ENCODE results near the gene MAP1LC3B. TPM values are rescaled to one million over a fixed set of nuclear protein-coding genes. Genes with fewer than 3 reads are reported as not detected.

The MAP1LC3B gene
- total and polyA plus RNA-seq, 2 of the 8 experiments (the other 6 are each of a cell fraction or from before 2014, with no cell fraction given) = 29.5 to 48.5 TPM

GRCh38 chr16:87393680-87394055, 1.5 kb downstream of the MAP1LC3B start:
- H2BK5ac ChIP-seq (ENCODE audit: low read depth, low read length) = no peak overlapping the region
- peaks cover 10% of the 10 kb centered on the region for H3K23me2 ChIP-seq (ENCODE audit: low read depth, low read length)
- H3K4me3 ChIP-seq (ENCODE audit: extremely low read depth in 1 of 4, insufficient read depth in 2 of 4, low read depth in 3 of 4, low read length in 4 of 4) = peak overlapping the region in 3 of 4 experiments; percentile 79 to 84 (median 83); a peak in 4 of 8 replicates
- H3K9me3 ChIP-seq (ENCODE audit: insufficient read depth in 2 of 2, low read depth in 1 of 2, low read length in 1 of 2) = no peaks in the 10 kb centered on the region
- H3K56ac ChIP-seq (replicated peaks; ENCODE audit: insufficient read length, low read depth, low read length) = no peak overlapping the region
- peaks cover 7% of the 10 kb centered on the region for H3K79me1 ChIP-seq (ENCODE audit: low read depth, low read length)
- H3K4me2 ChIP-seq (ENCODE audit: insufficient read depth in 1 of 2, low read depth in 2 of 2, low read length in 2 of 2) = peak overlapping the region; percentile 81 to 97; a peak in 3 of 4 replicates
- FAIRE-seq (no peak), DNase-seq (ENCODE audit: low read depth in 1 of 2, low spot score in 2 of 2) (no peak)
- H2AK5ac ChIP-seq (ENCODE audit: low read depth, low read length) = no peak overlapping the region
- no peak overlapping the region for H2BK20ac ChIP-seq (ENCODE audit: low read length)
- peaks cover 0 to 3% (median 2%) of the 10 kb centered on the region in 4 experiments; a peak in 2 of 8 replicates for H3K36me3 ChIP-seq (ENCODE audit: control insufficient read depth in 2 of 4, insufficient read depth in 4 of 4, low read length in 3 of 4)
- no peak overlapping the region for H3K18ac ChIP-seq (ENCODE audit: extremely low read depth, low read length)
- H2BK15ac ChIP-seq (ENCODE audit: low read length) = no peak overlapping the region
- H2BK12ac ChIP-seq (ENCODE audit: low read depth, low read length) = no peak overlapping the region
- H3K23ac ChIP-seq (ENCODE audit: insufficient read length) = no peak overlapping the region
- no peak overlapping the region for H2BK120ac ChIP-seq (replicated peaks; ENCODE audit: low read depth, low read length)
- CTCF ChIA-PET (ENCODE audit: partially characterized antibody) = interaction anchor here (0.7 to 2.5 kb wide), 10 partner anchors 10 to 288 kb away, joined by 3 to 8 read pairs (median 4); partner anchors contain the start of gene FBXO31
- no peak overlapping the region for H4K91ac ChIP-seq (replicated peaks; ENCODE audit: insufficient read length, low read length)
- 0 out of 7 replicates have a peak overlapping the region, but pooled peaks of 1 of the 4 experiments have one; percentile 58 for H3K9ac ChIP-seq (replicated peaks in 1 of 4; ENCODE audit: extremely low read depth in 1 of 4, low read depth in 3 of 4, low read length in 3 of 4)
- POLR2A ChIA-PET (ENCODE audit: partially characterized antibody) = interaction anchor here (0.6 to 4.4 kb wide), 5 partner anchors 8 to 105 kb away, joined by 3 to 31 read pairs (median 3); partner anchors contain the start of gene FBXO31
- H3K27ac ChIP-seq (ENCODE audit: low read depth, low read length) = no peak overlapping the region
- peaks cover 0 to 2% (median 0%) of the 10 kb centered on the region in 4 experiments; a peak in 4 of 7 replicates for H3K4me1 ChIP-seq (replicated peaks in 1 of 4; ENCODE audit: control insufficient read depth in 3 of 4, insufficient read depth in 4 of 4, low read length in 3 of 4)
- peaks cover 2 to 9% of the 10 kb centered on the region in 2 experiments for H4K20me1 ChIP-seq (replicated peaks in 1 of 2; ENCODE audit: control insufficient read depth in 1 of 2, insufficient read depth in 2 of 2, low read length in 2 of 2)
- H4K5ac ChIP-seq (ENCODE audit: insufficient read length, low read depth, low read length) = no peak overlapping the region
- H2AFZ ChIP-seq (ENCODE audit: low read length) = no peak overlapping the region
- no peaks in the 10 kb centered on the region for H3K27me3 ChIP-seq (replicated peaks in 1 of 4; ENCODE audit: control insufficient read depth in 3 of 4, extremely low read depth in 1 of 4, insufficient read depth in 3 of 4, low read length in 3 of 4)
- H3K4ac ChIP-seq (replicated peaks; ENCODE audit: insufficient read length, low read depth, low read length) = no peak overlapping the region
- no peak overlapping the region for H4K8ac ChIP-seq (ENCODE audit: extremely low read depth, insufficient read depth, low read length)
- 93% methylated on average over 6 of the region's 6 CpGs; no CpG with 5 or more reads in 1 of the 2 experiments for WGBS, 2 experiments (ENCODE audit: extremely low coverage in 1 of 2, insufficient coverage in 1 of 2, insufficient read length in 1 of 2, insufficient replicate concordance in 2 of 2, low coverage in 1 of 2, low lambda C conversion rate in 2 of 2, missing lambda C conversion rate in 1 of 2)
- peaks cover 0 to 40% of the 10 kb centered on the region in 2 experiments; a peak in 3 of 4 replicates for H3K79me2 ChIP-seq (ENCODE audit: control insufficient read depth in 1 of 2, insufficient read depth in 2 of 2, low read length in 2 of 2)
- H3K14ac ChIP-seq (ENCODE audit: insufficient read length) = no peak overlapping the region
- TF ChIP-seq TEAD4 (IDR thresholded peaks at IDR 0.05; ENCODE audit: low read depth, low read length) = no peak
- no peak for TF ChIP-seq TBP (IDR thresholded peaks at IDR 0.05; ENCODE audit: low read depth, low read length)
- no peak for TF ChIP-seq ZNF274 (IDR thresholded peaks at IDR 0.05; ENCODE audit: borderline replicate concordance, extremely low read depth, low read length)
- no peak for TF ChIP-seq HDAC2 (IDR thresholded peaks at IDR 0.05; ENCODE audit: borderline replicate concordance in 1 of 2, low read depth in 2 of 2, low read length in 2 of 2)
- no peak for TF ChIP-seq ATF2 (IDR thresholded peaks at IDR 0.05; ENCODE audit: low read length)
- TF ChIP-seq RFX5 (IDR thresholded peaks at IDR 0.05; ENCODE audit: borderline replicate concordance, low read depth, low read length) = no peak
- TF ChIP-seq RXRA (IDR thresholded peaks at IDR 0.05; ENCODE audit: insufficient read depth, low read depth, low read length) = no peak
- no peak for TF ChIP-seq SP4 (IDR thresholded peaks at IDR 0.05; ENCODE audit: low read length)
- TF ChIP-seq YY1 (IDR thresholded peaks at IDR 0.05; ENCODE audit: low read depth, low read length) = no peak
- TF ChIP-seq E2F6 (IDR thresholded peaks at IDR 0.05) = no peak
- no peak for TF ChIP-seq CHD2 (IDR thresholded peaks at IDR 0.05; ENCODE audit: low read length)
